Parathyroid adenoma (tissue), 2 donors: ENCODE measurements around the gene FSIP1.

ENCODE experiments used
- H2AFZ ChIP-seq: fragments of 300-600 bp; sonication (generic); one replicate; pipeline ENCODE4 v1.7.0; 2017; ENCODE audit warnings: antibody characterized with exemption, mild to moderate bottlenecking
- H3K27ac ChIP-seq: fragments of 300-600 bp; sonication (generic); one replicate; pipeline ENCODE4 v1.7.0; 2017
- H3K27me3 ChIP-seq: fragments of 300-600 bp; sonication (generic); one replicate; pipeline ENCODE4 v1.7.0; 2017; ENCODE audit warnings: low read length; ENCODE audit not compliant: control insufficient read depth, insufficient read depth
- H3K36me3 ChIP-seq: fragments of 300-600 bp; sonication (generic); one replicate; pipeline ENCODE4 v1.7.0; 2017; ENCODE audit warnings: low read length; ENCODE audit not compliant: control insufficient read depth, insufficient read depth
- H3K4me1 ChIP-seq: fragments of 300-600 bp; sonication (generic); one replicate; pipeline ENCODE4 v1.7.0; 2017; ENCODE audit warnings: control low read depth
- H3K4me2 ChIP-seq: fragments of 300-600 bp; sonication (generic); one replicate; pipeline ENCODE4 v1.7.0; 2017; ENCODE audit warnings: low read length
- H3K4me3 ChIP-seq: fragments of 300-600 bp; sonication (generic); one replicate; pipeline ENCODE4 v1.7.0; 2017; ENCODE audit warnings: low read depth, low read length
- H3K79me2 ChIP-seq: fragments of 300-600 bp; sonication (generic); one replicate; pipeline ENCODE4 v1.7.0; 2017; ENCODE audit warnings: control low read depth
- H3K9ac ChIP-seq: fragments of 300-600 bp; sonication (generic); one replicate; pipeline ENCODE4 v1.7.0; 2017; ENCODE audit warnings: mild to moderate bottlenecking
- H3K9me3 ChIP-seq: fragments of 300-600 bp; sonication (generic); one replicate; pipeline ENCODE4 v1.7.0; 2017; ENCODE audit warnings: low read length; ENCODE audit not compliant: control insufficient read depth
- CTCF ChIP-seq: fragments of 300-600 bp; sonication (generic); IDR thresholded peaks from one replicate; pipeline ENCODE4 v1.7.0; 2017; ENCODE audit warnings: antibody characterized with exemption, mild to moderate bottlenecking
- donor health status: primary hyperparathyroidism.

FSIP1 gene

GRCh38 chr15:39657181-39657580, 125.5 kb downstream of the FSIP1 start:
- Histone ChIP-seq H3K9ac (no peak overlapping the region), H3K27ac (no peak overlapping the region), H3K79me2 (no peaks in the 10 kb centered on the region), H3K4me2 (no peak overlapping the region), H2AFZ (no peak overlapping the region), H3K36me3 (no peaks in the 10 kb centered on the region), H3K4me3 (no peak overlapping the region), H3K27me3 (no peaks in the 10 kb centered on the region), H3K9me3 (no peaks in the 10 kb centered on the region), H3K4me1 (no peaks in the 10 kb centered on the region)
- no peak for TF ChIP-seq CTCF

- Histone ChIP-seq H3K27me3 (no peaks in the 10 kb centered on the region), H3K79me2 (no peaks in the 10 kb centered on the region), H3K4me3 (no peak overlapping the region), H3K9me3 (no peaks in the 10 kb centered on the region), H3K27ac (no peak overlapping the region), H3K4me2 (no peak overlapping the region), H3K4me1 (no peaks in the 10 kb centered on the region), H3K36me3 (no peaks in the 10 kb centered on the region), H2AFZ (no peak overlapping the region), H3K9ac (no peak overlapping the region)
- no peak for TF ChIP-seq CTCF
Observed at GRCh38 chr15:39654304-39654703, 128.3 kb downstream of the FSIP1 start.

GRCh38 chr15:39651881-39652280, 130.8 kb downstream of the FSIP1 start:
- H3K27me3 ChIP-seq: no peaks in the 10 kb centered on the region

GRCh38 chr15:39651295-39651694, 131.3 kb downstream of the FSIP1 start:
- no peak overlapping the region for H3K4me3 ChIP-seq
- TF ChIP-seq CTCF: no peak
- H3K79me2 ChIP-seq: no peaks in the 10 kb centered on the region
- no peaks in the 10 kb centered on the region for H3K36me3 ChIP-seq
- H3K9me3 ChIP-seq: no peaks in the 10 kb centered on the region
- no peaks in the 10 kb centered on the region for H3K4me1 ChIP-seq
- no peak overlapping the region for H2AFZ ChIP-seq
- H3K27ac ChIP-seq: no peak overlapping the region
- no peaks in the 10 kb centered on the region for H3K27me3 ChIP-seq
- no peak overlapping the region for H3K9ac ChIP-seq
- no peak overlapping the region for H3K4me2 ChIP-seq

More at GRCh38 chr15:39651881-39652280, 130.8 kb downstream of the FSIP1 start:
- Histone ChIP-seq H3K36me3 (no peaks in the 10 kb centered on the region), H2AFZ (no peak overlapping the region), H3K9me3 (no peaks in the 10 kb centered on the region), H3K4me1 (no peaks in the 10 kb centered on the region), H3K9ac (no peak overlapping the region), H3K27ac (no peak overlapping the region), H3K79me2 (no peaks in the 10 kb centered on the region), H3K4me2 (no peak overlapping the region), H3K4me3 (no peak overlapping the region)
- no peak for TF ChIP-seq CTCF

GRCh38 chr15:39649757-39650156, 132.9 kb downstream of the FSIP1 start:
- no peak overlapping the region for H3K4me3 ChIP-seq
- no peaks in the 10 kb centered on the region for H3K27me3 ChIP-seq
- no peak overlapping the region for H2AFZ ChIP-seq
- no peaks in the 10 kb centered on the region for H3K36me3 ChIP-seq
- no peak overlapping the region for H3K27ac ChIP-seq
- no peaks in the 10 kb centered on the region for H3K9me3 ChIP-seq
- no peaks in the 10 kb centered on the region for H3K4me1 ChIP-seq
- no peak overlapping the region for H3K9ac ChIP-seq
- TF ChIP-seq CTCF: no peak
- H3K4me2 ChIP-seq: no peak overlapping the region
- H3K79me2 ChIP-seq: no peaks in the 10 kb centered on the region
